Head of caudate nucleus (tissue), 42 donors: ENCODE measurements around the gene WASL.

Source experiments
- DNase-seq, 42 donors: peaks; one replicate each; pipeline versions ENCODE4 v3.0.0 to v3.0.0-alpha.2; 2020 to 2021; ENCODE audit warnings: mixed read lengths in 7 of 42
- intact Hi-C: fragments of 100-400 bp; cut with DNase I; formaldehyde crosslinking; loops from one replicate; pipeline ENCODE4 v1.15.0; 2022

WASL gene

DNA sequence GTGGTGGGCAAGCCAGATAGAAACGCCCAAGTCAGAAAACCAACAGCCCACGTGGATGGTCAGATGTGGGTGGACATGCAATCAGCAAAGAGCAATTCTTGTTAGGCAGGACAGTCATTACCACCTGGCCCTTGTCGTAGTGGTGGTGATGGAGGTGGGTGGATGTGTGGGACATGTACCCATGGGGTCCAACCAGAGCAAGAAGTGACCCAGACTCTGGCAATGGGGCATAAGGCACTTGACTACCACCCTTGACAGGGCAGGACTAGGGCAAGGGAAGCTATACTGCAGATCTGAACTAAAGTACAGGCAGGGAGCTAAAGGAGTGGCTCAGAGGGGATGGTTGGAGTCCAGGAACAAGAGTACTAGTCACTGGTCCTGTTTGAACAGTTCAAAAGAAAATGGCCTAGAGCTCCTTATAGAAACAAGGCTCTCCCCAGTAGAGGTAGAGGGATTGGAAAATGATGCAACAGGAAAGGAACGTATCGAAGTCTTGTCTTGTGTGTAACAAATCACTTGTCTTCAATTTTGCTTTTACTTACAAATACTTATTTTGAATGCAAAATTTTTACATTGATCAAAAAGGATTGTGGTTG lies 75.6 kb downstream of the WASL start:
- intact Hi-C loops = no loop called here
- no peak for DNase-seq

DNA sequence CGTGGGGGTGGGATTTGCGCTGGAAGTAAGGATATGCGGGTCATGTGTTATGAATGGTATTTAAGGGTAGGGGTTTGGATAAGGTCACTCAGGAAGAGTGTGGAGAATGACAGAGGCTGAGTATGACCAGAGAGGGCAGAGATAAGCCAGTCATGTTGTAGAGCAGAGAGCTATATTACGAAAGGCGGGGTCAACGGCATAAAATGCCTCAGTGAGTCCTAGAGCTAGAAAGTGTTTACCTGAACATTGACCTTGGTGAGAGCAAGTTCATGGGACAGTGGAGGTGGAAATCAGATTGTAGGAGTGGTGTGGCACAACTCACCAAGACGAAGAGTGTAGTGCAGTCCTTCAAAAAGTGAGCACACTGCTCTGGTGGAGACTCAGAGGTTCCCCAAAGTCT lies 79.3 kb downstream of the WASL start:
- DNase-seq = no peak
- intact Hi-C loops = no loop called here

DNA sequence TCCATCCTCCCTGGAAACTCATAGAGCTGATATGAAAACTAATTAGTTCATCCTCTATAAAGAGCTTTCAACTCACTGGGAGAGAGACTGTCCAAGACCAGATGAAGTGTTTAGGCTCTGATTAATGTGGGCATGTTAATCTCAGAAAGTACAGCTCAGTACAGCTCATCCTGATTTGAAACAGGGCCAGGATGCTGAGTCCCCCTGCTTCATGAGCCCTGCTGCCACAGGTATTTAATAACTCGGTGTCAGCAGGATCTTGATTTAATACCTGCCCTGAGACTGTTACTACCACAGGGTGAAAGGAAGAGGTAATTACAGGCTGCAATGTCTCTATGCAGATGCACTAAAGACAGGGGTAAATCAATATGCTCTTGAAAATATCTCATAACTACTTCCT lies 82.3 kb downstream of the WASL start:
- intact Hi-C loops = no loop called here
- no peak for DNase-seq

DNA sequence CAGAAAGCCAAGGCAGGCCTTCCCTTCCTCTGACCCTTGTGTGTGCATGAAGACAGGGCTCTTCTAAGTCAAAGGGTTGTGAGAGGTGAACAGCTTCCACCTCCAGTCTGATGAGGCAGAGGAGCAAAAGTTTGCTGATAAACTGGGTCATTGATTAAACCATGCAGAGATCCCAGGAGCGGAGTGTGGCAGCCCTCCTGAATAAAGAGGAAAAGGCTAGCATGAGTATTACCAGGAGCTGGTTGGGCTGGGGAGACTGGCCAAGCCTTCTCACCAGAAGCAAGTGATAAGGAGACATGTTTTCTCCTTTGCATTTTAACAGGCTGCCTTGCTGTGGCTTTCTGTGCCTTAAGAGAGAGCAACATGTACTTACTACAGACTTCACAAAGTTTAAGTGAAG lies 82.9 kb downstream of the WASL start:
- no peak for DNase-seq
- intact Hi-C loops = no loop called here

DNA sequence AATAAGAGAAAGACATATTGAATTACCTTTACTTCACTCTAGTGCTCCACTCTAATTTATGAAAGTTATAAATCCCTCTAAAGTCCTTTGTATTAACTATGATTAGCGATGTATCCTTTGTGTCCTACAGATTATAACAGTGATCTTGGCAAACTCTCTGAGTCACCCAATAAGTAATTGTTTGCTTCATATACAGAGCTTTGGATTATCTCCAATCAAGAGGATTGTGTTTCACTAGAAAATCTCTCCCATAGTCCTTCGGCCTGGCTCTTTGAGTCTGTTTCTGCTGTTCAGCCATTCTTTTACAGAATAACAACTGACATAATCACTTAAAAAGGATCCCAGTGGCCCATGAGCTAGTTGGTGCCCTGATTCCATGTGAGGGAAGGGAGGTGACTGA lies 83.6 kb downstream of the WASL start:
- intact Hi-C loops = no loop called here

DNA sequence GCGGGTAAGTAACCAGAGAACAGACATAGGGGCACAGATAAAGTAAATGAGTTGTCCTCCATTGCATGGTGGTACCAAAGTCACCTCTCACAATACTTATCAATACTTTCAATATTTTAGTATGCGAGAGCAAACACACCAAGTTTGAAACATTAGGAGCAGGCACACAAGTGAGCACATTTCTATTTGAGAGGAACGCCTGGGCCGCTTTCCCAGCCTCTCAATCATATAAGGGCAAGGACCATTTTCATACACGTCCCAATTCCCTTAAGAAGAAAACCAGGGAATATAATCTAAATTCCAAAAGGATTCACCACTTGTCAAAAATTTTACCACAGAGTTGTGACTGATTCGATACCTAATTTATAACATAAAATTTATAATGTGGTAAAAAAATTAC lies 85.6 kb downstream of the WASL start:
- no peak for DNase-seq
- intact Hi-C loops = no loop called here

More for the DNA sequence above, 83.6 kb downstream of the WASL start:
- DNase-seq = no peak

DNA sequence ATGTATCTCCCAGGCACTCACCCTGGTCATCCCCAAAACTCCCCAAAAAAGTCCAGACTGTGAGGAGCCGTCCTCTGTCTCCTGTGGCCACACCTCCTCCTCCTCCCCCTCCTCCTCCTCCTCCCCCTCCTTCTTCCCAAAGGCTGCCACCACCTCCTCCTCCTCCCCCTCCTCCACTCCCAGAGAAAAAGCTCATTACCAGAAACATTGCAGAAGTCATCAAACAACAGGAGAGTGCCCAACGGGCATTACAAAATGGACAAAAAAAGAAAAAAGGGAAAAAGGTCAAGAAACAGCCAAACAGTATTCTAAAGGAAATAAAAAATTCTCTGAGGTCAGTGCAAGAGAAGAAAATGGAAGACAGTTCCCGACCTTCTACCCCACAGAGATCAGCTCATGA lies 86.0 kb downstream of the WASL start:
- intact Hi-C loops = no loop called here

DNA sequence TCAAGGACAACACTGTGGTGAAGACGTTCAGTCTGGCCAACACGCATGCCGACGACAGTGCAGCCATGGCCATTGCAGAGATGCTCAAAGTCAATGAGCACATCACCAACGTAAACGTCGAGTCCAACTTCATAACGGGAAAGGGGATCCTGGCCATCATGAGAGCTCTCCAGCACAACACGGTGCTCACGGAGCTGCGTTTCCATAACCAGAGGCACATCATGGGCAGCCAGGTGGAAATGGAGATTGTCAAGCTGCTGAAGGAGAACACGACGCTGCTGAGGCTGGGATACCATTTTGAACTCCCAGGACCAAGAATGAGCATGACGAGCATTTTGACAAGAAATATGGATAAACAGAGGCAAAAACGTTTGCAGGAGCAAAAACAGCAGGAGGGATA lies 86.5 kb downstream of the WASL start:
- DNase-seq = no peak
- intact Hi-C loops = no loop called here

More for the DNA sequence above, 86.0 kb downstream of the WASL start:
- DNase-seq = no peak

DNA sequence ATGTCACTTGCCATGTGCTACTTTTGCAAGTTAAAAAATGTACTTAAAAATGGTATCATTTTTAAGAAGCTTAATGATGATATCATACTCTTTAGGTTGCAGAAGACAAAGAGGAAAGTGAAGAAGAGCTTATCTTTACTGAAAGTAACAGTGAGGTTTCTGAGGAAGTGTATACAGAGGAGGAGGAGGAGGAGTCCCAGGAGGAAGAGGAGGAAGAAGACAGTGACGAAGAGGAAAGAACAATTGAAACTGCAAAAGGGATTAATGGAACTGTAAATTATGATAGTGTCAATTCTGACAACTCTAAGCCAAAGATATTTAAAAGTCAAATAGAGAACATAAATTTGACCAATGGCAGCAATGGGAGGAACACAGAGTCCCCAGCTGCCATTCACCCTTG lies 87.0 kb downstream of the WASL start:
- intact Hi-C loops = no loop called here
- DNase-seq = no peak

DNA sequence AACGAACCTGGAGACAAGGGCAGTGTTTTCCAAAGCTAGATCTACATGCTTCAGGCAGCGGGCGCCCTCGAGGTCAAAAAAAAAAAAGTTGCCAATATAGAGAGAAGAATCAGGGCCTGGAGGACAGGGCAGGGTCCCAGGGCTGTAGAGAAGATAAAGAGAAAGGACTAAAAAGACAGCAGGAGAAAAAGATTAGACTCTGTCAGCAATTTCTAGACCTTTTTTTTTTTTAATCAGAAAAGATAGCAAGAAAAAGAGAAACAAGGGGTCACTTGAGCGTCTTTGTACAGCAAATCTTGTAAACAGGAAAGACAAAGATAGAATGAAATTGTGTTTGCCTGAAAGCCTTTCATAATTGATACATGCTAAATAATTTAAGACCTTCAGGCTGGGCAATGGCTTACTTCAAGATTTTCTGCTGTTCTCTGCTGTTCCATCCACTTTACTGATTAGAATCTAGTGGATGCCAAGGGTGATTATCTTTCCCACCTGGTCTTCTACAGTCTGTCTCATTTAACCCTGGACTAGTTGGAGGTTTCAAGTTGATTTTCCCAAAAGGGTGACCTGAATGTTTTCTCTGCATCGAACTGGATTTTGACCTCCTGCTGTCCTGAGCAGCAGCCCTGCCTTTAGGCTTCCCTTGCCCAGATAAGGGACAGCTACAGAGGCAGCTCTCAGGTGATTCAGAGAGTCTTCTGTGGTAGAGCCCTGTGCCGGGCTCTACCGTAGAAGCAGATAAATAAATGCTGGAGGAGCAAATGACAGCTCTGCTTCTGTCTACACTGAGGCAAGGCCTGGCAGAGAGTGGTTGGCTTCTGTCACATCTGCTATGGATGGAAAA lies 88.1 kb downstream of the WASL start:
- DNase-seq = no peak
- intact Hi-C loops = no loop called here

DNA sequence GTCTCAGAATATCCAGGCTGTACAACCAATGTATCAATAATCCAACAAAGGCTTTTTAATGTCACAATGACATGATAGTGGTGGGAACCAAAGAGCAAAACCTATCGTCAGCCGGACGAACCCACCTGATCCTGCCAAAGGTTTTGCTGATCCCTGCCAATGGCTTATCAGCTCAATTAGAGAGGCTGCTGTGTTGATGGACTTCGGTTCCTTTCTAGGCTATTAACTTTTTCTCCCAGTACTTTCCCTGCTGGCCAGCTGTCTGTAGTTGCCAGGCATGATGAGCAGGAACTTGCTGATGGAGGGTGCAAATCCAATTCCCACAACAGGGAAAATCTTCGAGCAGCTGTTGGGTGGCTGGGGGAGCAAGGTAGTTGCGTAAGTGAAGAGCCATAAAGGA lies 90.8 kb downstream of the WASL start:
- intact Hi-C loops = no loop called here
- DNase-seq = no peak

DNA sequence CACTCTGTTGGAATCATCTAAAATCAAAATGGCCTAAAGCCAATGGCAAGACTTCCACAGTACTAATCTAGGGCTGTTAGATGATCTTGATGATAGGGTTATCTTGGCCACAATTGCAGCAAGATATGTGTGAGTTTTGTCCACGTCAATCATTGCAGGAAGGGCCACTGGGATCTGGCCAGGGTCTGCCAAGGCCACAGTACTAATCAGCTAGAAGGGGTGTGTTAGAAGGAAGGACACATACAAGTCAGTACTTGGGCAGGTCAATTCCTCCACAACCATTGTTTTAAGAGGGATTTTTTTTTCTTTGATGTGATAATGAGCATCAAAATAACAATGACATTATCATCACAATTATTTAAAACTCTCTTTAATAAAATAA lies 91.5 kb downstream of the WASL start:
- intact Hi-C loops = no loop called here
- no peak for DNase-seq

DNA sequence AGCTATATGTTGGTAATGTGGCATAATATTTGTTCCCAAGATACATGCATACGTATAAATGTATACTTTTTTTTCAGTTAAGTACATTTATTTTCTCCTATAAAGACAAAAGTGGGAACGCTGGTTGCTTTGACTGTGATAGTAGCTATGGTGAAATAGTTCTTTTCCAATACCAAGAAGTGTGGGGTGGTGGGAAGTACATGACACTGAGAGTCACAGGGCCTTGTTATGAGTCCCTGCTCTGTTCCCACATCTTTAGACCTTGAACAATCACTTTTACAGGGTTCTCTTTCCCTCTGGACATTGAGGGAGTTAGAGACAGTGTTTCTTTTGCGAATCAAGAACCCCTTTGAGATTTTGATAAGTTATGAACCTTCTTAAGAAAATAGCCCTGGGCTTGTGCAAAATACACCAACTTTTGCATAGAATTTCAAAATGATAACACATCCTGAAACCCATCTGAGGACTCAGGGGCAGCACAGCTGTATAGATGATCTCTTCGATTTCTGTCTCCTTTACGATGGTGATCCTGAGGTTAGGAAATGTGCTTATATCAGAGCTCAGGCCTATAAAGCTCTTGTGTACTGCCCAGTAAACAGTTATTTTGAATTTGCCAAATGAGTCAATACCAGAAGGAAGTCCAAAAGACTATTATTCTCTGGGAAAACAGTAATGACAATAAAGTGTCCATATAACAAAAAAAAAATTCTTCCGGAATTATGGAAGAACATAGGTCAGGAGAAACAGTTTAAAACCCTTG lies 92.1 kb downstream of the WASL start:
- intact Hi-C loops = no loop called here
- DNase-seq = no peak

DNA sequence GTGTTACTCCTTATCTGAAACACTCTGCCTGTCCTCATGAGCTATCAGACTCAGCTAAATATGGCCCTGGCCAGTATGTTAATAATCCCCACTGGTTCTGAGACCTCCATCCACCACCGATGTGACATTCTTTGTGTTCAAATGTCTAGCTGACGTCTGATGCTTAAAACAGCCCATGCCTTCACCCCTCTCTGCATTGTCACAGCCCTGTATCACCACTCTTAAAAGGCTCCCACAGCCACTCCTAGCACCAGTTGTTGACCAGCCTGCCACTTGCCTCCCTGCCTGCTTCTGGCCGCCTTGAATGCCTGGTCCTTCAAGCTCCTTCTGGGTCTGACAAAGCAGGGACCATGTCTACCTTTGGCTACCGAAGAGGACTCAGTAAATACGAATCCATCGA lies 93.2 kb downstream of the WASL start, which contains the start of gene LMOD2:
Gene LMOD2 (plus strand): TSS at position 253 of the 400 bp plus-strand sequence. CDS start 98 bp downstream, at position 351.
- intact Hi-C loops = no loop called here
- DNase-seq = no peak

DNA sequence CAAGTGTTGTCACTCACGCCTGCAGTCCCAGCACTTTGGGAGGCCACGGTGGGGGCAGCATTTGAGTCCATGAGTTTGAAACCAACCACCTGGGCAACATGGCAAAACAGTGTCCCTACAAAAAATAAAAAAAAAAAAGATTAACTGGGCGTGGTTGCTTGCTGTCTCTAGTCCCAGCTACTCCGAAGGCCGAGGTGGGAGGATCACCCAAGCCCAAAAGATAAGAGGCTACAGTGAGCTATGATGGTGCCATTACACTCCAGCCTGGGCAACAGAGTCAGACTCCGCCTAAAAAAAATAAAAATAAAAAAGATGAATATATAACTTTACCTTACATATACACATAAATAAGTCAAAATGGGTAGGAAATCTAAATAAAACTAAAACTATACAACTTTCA lies 95.6 kb downstream of the WASL start:
- DNase-seq = no peak
- intact Hi-C loops = no loop called here

DNA sequence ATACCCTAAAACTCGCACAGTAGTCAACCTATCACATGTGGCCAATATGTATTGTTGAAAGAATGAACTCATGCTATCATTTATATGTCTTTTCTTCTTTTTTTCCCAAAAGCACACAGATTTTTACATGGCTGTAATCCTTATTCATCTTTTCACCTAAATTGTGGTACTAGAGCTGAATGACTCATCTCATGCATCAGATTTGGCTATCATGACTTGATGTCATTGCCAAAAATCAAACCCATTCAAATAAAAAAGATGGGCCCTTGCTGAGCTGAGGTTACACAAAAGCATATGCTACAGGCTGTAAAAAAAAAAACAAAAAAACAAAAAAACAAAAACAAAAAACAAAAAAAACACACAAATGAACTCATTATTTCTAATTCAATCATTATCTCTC lies 96.4 kb downstream of the WASL start:
- DNase-seq = no peak
- intact Hi-C loops = no loop called here

DNA sequence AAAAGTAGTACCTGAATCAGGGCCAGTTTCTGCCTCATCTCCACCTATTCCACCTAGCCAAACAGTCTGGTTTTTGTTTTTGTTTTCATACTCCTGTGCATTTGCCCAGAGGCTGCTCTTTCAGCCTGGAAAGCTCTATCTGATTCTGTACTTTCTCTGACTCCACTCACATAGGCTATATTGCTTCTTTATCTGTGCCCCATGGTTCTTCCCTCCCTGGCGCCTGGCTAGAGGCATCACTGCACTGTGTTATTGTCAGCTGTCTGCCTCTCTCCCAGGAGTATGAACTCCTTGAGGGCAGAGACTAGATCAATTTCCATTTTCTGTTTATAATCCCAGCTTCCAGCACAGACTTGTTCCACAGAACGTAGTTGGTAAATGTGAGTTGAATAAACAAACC lies 98.2 kb downstream of the WASL start:
- intact Hi-C loops = no loop called here
- DNase-seq = no peak

DNA sequence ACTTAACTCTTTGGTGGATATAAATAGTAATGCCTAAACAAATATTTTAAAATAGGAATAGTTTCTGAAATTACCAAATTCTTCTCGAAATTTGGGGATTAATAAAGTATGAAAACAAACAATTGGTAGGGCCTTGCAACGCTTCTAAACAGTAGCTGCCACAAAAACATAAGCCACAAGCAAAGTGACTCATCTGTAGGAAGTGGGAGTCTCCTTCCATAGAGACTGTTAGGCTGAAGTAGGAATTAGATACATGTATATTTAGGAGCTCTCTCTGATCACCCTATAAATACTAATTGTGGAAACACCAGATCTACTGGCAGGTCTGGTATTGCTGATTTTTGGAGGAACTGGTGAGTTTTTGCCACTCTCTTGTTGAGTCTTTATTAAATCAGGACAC lies 98.8 kb downstream of the WASL start:
- intact Hi-C loops = no loop called here

DNA sequence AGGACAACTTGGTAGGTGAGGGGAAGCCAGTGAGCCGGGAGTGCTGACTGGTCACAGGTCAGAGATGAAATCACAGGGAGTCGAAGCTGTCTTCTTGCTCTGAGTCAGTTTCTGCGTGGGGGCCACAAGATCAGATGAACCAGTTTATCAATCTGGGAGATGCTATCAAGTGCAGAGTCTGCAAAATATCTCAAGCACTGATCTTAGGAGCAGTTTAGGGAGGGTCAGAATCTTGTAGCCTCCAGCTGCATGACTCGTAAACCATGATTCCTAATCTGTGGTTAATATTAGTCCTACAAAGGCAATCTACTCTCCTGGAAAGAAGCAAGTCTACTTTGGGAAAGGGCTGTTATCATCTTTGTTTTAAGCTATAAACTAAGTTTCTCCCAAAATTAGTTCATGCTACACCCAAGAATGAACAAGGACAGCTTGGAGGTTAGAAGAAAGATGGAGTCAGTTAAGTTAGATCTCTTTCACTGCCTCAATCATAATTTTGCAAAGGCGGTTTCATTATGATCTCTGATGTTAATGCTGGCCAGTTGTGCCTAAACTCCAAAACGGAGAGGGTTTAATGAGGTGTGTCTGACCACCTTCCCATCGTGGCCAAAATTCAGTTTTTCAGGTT lies 101.6 kb downstream of the WASL start:
- DNase-seq = no peak
- intact Hi-C loops = no loop called here

More for the DNA sequence above, 98.8 kb downstream of the WASL start:
- DNase-seq = no peak

DNA sequence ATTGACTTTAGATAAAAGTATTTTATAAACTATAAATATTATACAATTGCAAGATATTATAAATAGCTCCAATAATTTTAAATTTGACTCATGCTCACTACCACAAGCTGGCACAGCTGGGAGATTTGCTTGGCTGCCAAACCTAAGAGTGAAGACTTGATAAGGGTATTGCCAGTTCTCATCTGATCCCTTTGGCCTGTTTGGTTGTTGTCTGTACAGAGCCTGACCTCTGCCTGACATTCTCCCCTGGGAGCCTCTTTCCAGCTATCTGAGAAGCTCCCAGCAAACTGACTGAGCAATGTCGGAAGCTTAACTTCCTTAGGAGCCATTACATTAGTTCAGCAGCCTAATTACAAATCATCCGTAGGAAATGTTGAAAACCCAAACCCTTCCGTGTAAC lies 103.3 kb downstream of the WASL start:
- DNase-seq = no peak
- intact Hi-C loops = no loop called here
